SHP77 treated with DMSO at 0.1 percent for 48 hours (cell line): ENCODE measurements around the gene GRIK1.
"Not testable (repeated sequence)": the region's sequence is repeated elsewhere in the genome, so short reads cannot be mapped to it uniquely, and the experiment has no call there.

ENCODE experiments used
- DNase-seq: peaks from one replicate; lab custom pipeline; 2025; lab: John Stamatoyannopoulos, UW

GRIK1 gene

DNA sequence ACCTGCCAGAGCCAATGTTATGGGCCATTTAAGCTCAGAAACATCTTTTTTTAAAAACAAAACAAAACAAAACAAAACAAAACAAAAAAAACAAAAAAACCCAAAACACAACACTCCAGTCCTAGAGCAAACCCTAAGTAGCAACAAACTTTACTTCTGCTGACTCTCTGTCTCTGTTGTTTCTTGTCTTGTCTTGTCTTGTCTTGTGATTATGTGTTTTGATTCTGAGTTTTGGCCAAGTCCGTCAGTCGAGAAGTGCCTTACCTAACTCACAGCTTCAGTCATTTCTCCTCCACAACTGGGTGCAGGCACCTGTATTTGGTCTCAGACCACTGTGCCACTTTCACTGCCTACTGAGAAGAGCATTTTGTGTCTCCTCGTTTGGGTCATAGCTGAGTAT lies 333.2 kb downstream of the GRIK1 start:
- DNase-seq = no peak

- DNase-seq = not testable (repeated sequence)
These were observed 334.6 kb downstream of the GRIK1 start for GRCh38 chr21:29605219-29605618.

DNA sequence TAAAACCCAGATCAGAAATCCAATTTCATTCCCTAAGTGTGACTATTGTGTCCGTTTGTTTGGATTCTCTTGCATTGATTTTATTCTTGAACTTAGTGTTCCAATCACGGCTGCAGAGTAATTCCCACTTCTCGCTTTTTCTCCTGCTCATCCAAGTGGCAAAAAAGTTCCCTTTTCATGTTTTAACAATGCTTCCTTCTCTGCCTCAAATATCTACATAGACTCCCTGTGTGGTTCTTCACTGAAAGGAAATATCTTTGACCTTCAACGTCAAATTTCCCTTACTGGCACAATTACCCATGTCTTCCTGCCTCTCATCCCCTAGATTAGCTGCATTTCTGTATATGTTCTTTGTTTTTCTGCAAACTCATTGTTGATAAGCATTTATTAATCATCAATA lies 335.7 kb downstream of the GRIK1 start:
- no peak for DNase-seq

- peak; percentile 15 for DNase-seq
These were observed 338.7 kb downstream of the GRIK1 start for GRCh38 chr21:29601047-29601446.

DNA sequence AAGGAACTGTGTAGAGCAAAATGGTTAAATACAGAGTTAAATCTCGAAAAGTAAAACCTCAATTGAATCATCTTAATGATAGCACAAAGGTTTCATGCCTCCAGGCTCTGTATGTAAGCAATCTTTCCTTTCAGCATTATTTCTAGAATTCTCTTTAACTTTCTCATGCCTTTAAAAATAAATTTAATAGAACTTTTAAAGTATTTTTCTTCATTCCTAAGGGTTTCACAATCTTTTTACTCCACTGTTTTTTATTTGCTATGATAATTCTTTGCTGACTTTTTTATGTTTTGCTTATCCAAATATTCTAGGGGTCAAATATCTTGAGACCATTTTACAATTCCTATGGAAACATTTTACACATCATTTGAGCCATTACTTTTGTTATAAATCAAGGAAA lies 353.1 kb downstream of the GRIK1 start:
- no peak for DNase-seq

DNA sequence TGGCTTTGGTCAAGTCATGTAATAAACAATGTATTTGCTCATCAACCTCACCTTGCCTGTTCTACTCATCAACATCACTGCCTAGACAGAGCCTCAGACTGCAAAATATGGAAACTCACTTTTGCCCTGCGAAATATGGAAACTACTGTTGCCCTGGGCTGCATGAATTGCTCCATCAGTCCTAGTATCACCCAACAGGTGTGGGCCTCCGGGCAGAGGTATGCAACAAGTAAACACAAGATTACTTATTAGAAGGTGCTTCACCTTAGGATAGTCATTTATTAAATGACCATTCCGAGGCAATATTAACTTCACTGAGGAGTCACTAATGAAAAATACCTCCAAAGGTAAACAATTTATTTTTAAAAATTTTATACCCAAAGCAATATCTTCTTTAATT lies 354.3 kb downstream of the GRIK1 start:
- DNase-seq = no peak

- no peak for DNase-seq
These were observed 356.3 kb downstream of the GRIK1 start for GRCh38 chr21:29583424-29583924.

DNA sequence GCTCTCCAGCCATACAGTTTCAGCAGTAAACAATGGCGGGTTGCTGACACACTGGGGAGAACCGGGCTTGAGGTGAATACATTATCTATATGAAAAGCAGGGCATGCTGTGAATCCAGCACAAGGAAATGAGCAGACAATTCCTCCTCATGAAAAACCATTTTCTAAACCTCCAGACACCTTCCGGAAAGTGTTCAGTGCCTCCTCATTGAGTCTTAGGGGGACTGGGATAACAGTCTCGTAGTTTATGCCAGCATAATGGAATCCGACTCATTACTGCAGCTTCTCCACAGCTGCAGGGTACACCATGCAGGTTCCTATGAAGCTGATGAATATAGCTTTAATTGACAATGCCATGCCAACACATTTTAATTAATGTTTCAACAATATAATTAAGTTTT lies 356.9 kb downstream of the GRIK1 start:
- DNase-seq = no peak

GRCh38 chr21:29581393-29581792 lies 358.4 kb downstream of the GRIK1 start:
- no peak for DNase-seq

- DNase-seq = no peak
These were observed 359.0 kb downstream of the GRIK1 start for GRCh38 chr21:29580732-29581285.

DNA sequence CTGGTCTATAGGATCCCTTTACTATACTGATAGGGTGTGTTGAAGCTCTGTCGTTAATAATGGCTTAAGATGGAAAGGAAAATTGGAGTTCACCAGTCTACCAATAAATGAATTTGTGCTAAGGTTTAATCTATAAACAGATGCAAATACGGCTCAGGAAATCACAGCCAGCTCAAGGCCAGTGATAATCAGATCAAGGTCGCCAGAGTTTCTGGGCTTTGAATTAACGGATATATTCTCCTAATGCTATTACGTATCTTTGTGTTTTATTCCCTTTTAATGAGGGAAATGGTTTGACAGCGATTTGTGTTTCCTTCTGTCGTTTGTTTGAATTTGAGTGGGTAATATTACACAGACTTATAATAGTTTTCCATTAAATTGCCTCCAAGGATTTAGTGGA lies 361.5 kb downstream of the GRIK1 start:
- DNase-seq = no peak

DNA sequence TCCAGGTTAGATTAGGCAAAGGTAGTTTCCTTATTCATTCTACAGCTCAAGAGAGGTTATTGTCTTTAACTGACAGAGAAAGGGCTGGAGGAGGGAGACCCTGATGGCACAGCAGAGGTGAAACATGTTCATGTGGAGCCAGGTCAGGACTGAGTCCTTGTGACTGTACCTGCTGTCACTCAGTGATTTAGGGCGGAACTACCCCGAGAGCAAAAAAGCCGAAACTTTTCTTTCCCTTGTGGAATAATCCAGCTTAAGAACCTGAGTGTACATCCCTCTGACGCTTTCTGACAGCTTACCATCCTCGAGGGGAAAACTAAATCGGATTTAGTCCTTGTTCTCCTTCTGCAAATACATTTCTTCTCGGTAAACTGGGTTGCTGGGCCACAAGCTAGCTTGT lies 367.8 kb downstream of the GRIK1 start:
- DNase-seq = no peak

- DNase-seq = no peak
These were observed 371.6 kb downstream of the GRIK1 start for GRCh38 chr21:29568020-29568697.

DNA sequence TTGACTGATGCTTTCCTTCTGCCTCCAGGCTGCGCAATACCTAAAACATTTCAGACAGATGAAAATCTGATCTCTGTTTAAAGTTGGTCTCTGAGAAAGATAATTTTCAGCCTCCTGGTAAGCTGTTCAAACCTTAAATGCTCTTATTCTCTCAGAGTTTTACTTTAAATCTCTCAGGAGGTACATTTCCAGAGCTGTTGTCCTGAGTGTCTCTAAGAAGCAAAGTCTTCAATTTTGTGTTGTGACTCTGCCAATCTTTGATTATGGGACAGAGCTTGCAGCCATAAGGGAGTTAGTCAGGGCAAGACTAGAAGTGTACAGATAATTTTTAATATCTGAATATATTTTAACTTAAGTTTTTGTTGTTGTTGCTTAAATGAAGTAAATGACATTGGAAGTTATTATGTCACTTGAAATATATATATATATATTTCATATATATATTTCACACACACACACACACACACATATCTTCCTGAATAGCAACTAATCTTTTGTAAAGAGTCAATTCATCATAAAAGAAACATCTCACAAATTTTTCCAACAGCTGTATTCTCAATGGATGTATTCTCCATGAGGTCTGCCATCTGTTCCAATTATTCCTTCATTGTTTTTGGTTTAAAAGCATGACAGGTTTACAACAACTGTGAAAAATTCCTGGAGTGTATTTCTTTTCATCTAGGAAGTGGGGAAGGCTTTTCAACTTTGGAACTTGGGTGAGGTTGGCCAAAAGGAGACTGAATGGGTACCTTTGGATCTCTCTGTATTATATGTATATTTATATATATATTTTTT lies 381.7 kb downstream of the GRIK1 start:
- DNase-seq = no peak

DNA sequence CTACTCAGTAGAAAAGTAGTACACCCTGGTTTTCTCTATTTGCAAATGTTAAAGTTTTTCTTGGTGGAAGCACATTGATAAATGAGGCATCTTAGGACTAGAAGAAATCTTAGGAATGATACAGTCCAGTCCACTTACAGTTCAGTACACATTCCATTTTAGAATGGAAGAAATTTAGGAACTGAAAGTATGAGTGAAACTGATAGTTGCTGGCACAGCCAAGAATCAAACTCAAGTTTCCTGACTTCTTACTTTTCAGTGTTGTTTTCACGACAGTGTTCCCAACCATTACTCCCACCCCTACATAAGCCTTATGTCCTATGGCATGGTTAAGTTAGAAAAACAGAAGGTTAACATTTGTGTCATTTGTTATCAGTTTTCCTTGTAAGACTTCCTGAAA lies 382.6 kb downstream of the GRIK1 start:
- DNase-seq = no peak

GRCh38 chr21:29555601-29556000 lies 384.2 kb downstream of the GRIK1 start:
- no peak for DNase-seq

DNA sequence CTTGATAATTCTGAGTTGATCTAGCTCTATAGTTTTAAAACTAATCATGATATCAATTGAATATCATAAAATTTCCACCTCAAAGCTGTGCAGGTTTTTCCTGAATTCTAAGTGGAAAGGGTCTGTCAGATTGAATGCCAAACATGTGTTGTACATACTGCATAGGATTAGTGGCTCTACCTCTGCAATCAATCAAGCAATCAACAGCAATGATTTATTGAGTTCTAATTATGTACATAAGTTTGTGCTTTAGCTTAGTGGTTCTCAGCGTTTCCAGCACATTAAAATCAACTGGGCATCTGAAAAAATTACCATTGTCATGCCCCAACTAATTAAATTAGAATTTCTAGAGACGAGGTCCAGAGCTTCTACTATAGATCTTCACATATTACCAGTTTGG lies 389.6 kb downstream of the GRIK1 start:
- no peak for DNase-seq

DNA sequence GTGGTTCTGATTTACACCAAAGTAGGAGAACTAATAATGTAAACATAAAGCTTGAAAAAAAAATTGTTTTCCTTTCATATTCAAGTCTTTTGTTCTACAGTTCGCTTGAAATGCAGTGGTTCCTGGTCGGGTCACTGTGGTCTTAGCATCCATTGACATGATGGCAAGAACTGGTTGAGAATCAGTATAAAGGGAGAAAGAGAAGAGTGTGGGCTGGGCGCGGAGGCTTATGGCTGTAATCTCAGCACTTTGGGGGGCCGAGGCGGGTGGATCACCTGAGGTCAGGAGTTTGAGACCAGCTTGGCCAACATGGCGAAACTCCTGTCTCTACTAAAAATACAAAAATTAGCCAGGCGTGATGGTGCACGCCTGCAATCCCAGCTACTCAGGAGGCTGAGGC lies 390.2 kb downstream of the GRIK1 start:
- DNase-seq = no peak

- DNase-seq = no peak
These were observed 391.8 kb downstream of the GRIK1 start for GRCh38 chr21:29547998-29548397.

DNA sequence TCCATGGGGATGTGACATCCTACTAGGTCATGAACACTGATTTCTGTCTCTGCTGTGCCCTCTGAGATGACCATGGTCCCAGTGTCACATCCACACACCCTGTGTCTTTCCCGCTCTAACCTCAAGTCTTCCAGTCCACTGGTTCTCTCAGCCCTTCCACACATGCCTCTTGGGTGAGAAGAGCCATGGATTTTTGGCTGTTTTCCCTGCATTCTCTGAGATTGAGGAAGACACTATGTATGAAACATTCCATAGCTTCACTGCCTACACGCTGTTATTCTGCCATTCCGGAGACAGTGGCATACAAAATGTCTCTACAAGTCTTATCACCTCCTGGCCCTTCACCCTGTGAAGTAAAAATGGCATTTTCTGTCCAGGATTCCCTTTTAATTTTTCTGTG lies 393.7 kb downstream of the GRIK1 start:
- DNase-seq = no peak

GRCh38 chr21:29540289-29540688 lies 399.5 kb downstream of the GRIK1 start:
- no peak for DNase-seq

DNA sequence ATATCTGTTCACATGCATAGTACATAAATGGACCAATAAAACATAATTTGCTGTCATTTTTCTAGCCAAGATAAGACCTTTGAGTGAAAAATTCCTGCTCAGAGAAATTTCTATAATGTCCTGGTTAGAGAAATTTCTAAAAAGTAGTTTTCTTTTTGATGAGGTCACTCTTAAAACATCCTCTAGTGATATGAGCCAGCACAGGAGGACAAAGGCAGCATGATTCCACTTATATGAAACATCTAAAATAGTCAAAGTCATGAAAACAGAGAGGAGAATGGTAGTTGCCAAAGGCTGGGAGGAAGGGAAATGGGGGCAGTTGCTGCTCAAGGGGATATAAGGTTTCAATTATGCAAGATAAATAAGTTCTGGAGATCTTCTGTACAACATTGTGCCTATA lies 401.7 kb downstream of the GRIK1 start:
- DNase-seq = no peak

DNA sequence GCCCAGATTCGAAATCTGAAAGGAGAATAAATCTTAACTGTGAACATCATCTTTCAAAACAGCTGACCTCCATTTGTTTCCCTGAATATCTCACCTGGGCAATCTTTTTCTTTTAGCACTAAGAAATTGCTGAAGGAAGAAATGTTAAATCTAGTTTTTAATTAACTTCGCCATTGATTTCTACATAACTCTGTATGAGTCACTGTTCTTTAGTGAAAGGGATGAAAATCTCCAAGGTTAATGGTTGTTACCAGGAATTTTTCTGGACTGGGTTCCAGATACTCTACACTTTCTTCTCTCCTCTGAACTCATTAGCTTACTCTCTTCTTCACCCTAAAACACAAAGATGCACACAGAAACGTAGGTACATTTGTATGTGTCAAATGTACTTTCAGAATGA lies 405.3 kb downstream of the GRIK1 start:
- DNase-seq = no peak
